Measurements from ENCODE around the gene STK32B. TPM values are rescaled to one million over a fixed set of nuclear protein-coding genes. Genes with fewer than 3 reads are reported as not detected.

STK32B gene
- total and polyA plus RNA-seq, 2 of the 4 experiments (the other 2 are of a cell fraction) = 5.5 to 6.3 TPM

- ChIA-PET POLR2A (ENCODE audit: unreplicated experiment) (no interaction called here), CTCF (no interaction called here)
- Histone ChIP-seq H3K4ac (ENCODE audit: low read depth, low read length) (no peak overlapping the region), H3K9me1 (ENCODE audit: insufficient read depth, low read length) (no peaks in the 10 kb centered on the region), H2BK120ac (ENCODE audit: low read depth, low read length) (no peak overlapping the region), H3K14ac (replicated peaks; ENCODE audit: low read depth, low read length) (no peak overlapping the region), H3K27me3 (ENCODE audit: control insufficient read depth, insufficient read depth, low read length) (no peaks in the 10 kb centered on the region), H3K9me3 (ENCODE audit: control insufficient read depth, insufficient read depth, low read length) (peaks cover 3% of the 10 kb centered on the region), H2BK5ac (ENCODE audit: low read depth, low read length, poor library complexity, severe bottlenecking) (no peak overlapping the region), H3K79me1 (ENCODE audit: low read depth in 1 of 2, low read length in 2 of 2) (no peaks in the 10 kb centered on the region; a peak in 1 of 4 replicates), H4K8ac (ENCODE audit: low read depth in 2 of 2, low read length in 2 of 2) (no peak overlapping the region), H4K5ac (ENCODE audit: low read depth, low read length) (no peak overlapping the region), H4K91ac (ENCODE audit: insufficient read depth, low read depth, low read length) (no peak overlapping the region), H2BK15ac (ENCODE audit: low read depth, low read length) (no peak overlapping the region), H2AFZ (replicated peaks; ENCODE audit: low read length, poor library complexity) (no peak overlapping the region), H3K4me2 (ENCODE audit: low read depth, low read length) (no peak overlapping the region), H3K23ac (ENCODE audit: low read depth, low read length) (no peak overlapping the region), H2BK20ac (ENCODE audit: low read depth, low read length) (no peak overlapping the region), H3K4me1 (ENCODE audit: control insufficient read depth, insufficient read depth, low read length) (no peaks in the 10 kb centered on the region), H2AK9ac (replicated peaks; ENCODE audit: low read depth, low read length, poor library complexity) (no peak overlapping the region), H3K18ac (ENCODE audit: low read depth, low read length) (no peak overlapping the region), H3K4me3 (ENCODE audit: insufficient read depth, low read depth, low read length) (no peak overlapping the region), H4K20me1 (ENCODE audit: insufficient read depth, low read length) (no peaks in the 10 kb centered on the region; the same call in 1 of the 2 replicates), H3K27ac (ENCODE audit: insufficient read depth, low read length) (no peak overlapping the region), H3K36me3 (ENCODE audit: control insufficient read depth, insufficient read depth, low read length) (no peaks in the 10 kb centered on the region), H2AK5ac (ENCODE audit: low read depth, low read length) (no peak overlapping the region), H3K56ac (ENCODE audit: extremely low read depth, insufficient read depth, low read length) (no peak overlapping the region), H3K9ac (ENCODE audit: low read depth, low read length) (no peak overlapping the region)
- ATAC-seq (ENCODE audit: low read depth) = no peak
- WGBS, 2 experiments (ENCODE audit: extremely low coverage in 2 of 2, insufficient read length in 1 of 2) = no CpG with 5 or more reads among the region's 4 CpGs
- no TSS peak for BruUV-seq (replicated peaks)
- intact Hi-C loops (cut with micrococcal nuclease) = no loop called here
- in situ Hi-C loops (cut with MboI; ENCODE audit: low sequenced_read_pairs) = no loop called here
- TF ChIP-seq BHLHE40 (IDR thresholded peaks at IDR 0.05; ENCODE audit: low read depth, low read length) = no peak
- TF ChIP-seq CTCF (conservative IDR thresholded peaks at IDR 0.05; ENCODE audit: low read depth, low read length) = no peak
- no peak for TF ChIP-seq MAZ (IDR thresholded peaks at IDR 0.05; ENCODE audit: borderline replicate concordance, low read depth, low read length)
- TF ChIP-seq POLR2A (IDR thresholded peaks at IDR 0.05; ENCODE audit: low read depth, low read length) = no peak
- TF ChIP-seq SMC3 (IDR thresholded peaks at IDR 0.05; ENCODE audit: low read depth, low read length) = no peak
- no peak for TF ChIP-seq RAD21 (IDR thresholded peaks at IDR 0.05; ENCODE audit: low read length)
- no peak for TF ChIP-seq USF2 (IDR thresholded peaks at IDR 0.05; ENCODE audit: low read depth, low read length)
- no peak for TF ChIP-seq CHD1 (IDR thresholded peaks at IDR 0.05; ENCODE audit: low read depth, low read length)
- TF ChIP-seq MAFK (IDR thresholded peaks at IDR 0.05; ENCODE audit: low read depth, low read length) = no peak
- dilution Hi-C loops (cut with HindIII; ENCODE audit: low sequenced_read_pairs, unreplicated experiment) = no loop called here
- peak; percentile 29 for DNase-seq
Measured at GRCh38 chr4:5220028-5220427, 168.7 kb downstream of the STK32B start.
